GM12865 (cell line): Measurements from ENCODE around the gene ASF1B.
A peak's percentile ranks its signal among the peaks of the same experiment; 100 is the strongest.

Source experiments
- DNase-seq: peaks from one replicate; pipeline ENCODE4 v3.0.0; 2010; ENCODE audit warnings: low read depth
- H3K4me3 ChIP-seq: 2 replicates; pipeline ENCODE4 v1.5.1; 2011; ENCODE audit warnings: mild to moderate bottlenecking, low read depth, low read length, control low read depth
- CTCF ChIP-seq: IDR thresholded peaks from 2 replicates; pipeline ENCODE4 v1.5.1; 2011; ENCODE audit warnings: low read length, control low read depth, low read depth, inconsistent platforms; ENCODE audit not compliant: insufficient read depth; ENCODE audit errors: missing control alignments

Gene ASF1B

GRCh38 chr19:14135355-14135754 is 1.0 kb downstream of the ASF1B start:
- peak overlapping the region; percentile 93 for H3K4me3 ChIP-seq
- DNase-seq, result no peak
- no peak for TF ChIP-seq CTCF

GRCh38 chr19:14127929-14128509 is 8.4 kb downstream of the ASF1B start:
- peak; percentile 87 for DNase-seq
- H3K4me3 ChIP-seq, result peak overlapping the region; percentile 18; the same call in 1 of the 2 replicates
- TF ChIP-seq CTCF, result no peak

- no peak overlapping the region for H3K4me3 ChIP-seq
- no peak for DNase-seq
- no peak for TF ChIP-seq CTCF
Observed at GRCh38 chr19:14127176-14127575, 9.2 kb downstream of the ASF1B start.

GRCh38 chr19:14122924-14123323 is 13.5 kb downstream of the ASF1B start:
- DNase-seq, result no peak
- no peak for TF ChIP-seq CTCF
- H3K4me3 ChIP-seq, result no peak overlapping the region

DNA sequence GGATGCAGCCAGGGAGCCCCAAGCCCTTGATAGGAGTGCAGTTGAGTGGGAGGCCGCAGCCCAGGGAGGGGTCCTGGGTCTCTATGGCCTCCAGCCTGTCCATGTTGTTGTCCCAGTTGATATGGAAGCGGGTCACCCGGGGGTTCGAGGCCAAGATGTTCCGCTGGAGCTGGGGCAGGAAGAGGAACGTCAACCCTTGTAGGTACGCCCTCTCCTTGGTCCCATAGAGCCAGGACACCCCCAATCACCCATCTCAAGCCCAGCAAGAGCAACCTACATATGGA is 15.9 kb downstream of the ASF1B start:
- no peak for TF ChIP-seq CTCF
- no peak for DNase-seq
- H3K4me3 ChIP-seq, result no peak overlapping the region

- no peak for DNase-seq
- H3K4me3 ChIP-seq, result no peak overlapping the region
- no peak for TF ChIP-seq CTCF
Observed at GRCh38 chr19:14119644-14120496, 16.5 kb downstream of the ASF1B start.
